IMR-90 (cell line): ENCODE measurements around the gene GIT1. TPM values are rescaled to one million over a fixed set of nuclear protein-coding genes. Genes with fewer than 3 reads are reported as not detected.

Source experiments
- ATAC-seq: fragments of 200-7000 bp; cut with Tn5 transposase; 2 replicates; pipeline ENCODE4 v1.9.1; 2020; ENCODE audit warnings: low read depth, mild to moderate bottlenecking, moderate library complexity
- BruUV-seq: library from RNA; stranded (reverse); fragments of 400-500 nt; replicated peaks from 2 replicates; lab custom pipeline; 2021; lab: Mats Ljungman, UMichigan
- CTCF ChIA-PET: fragments of 300-600 bp; formaldehyde crosslinking; extraction: SDS; loops from one replicate; lab custom pipeline; 2021; ENCODE audit warnings: antibody characterized with exemption; lab: Yijun Ruan, JAX
- POLR2A ChIA-PET: fragments of 300-600 bp; sonication (Branson Sonifier 250); formaldehyde crosslinking; loops from one replicate; lab custom pipeline; 2022; ENCODE audit warnings: antibody characterized with exemption; ENCODE audit not compliant: unreplicated experiment; lab: Charles Lee
- DNase-seq: peaks from one replicate; pipeline ENCODE4 v3.0.0; 2013
- H2AFZ ChIP-seq: replicated peaks from 2 replicates; pipeline ENCODE3; 2013; ENCODE audit warnings: low read length, mild to moderate bottlenecking; ENCODE audit not compliant: poor library complexity
- H2AK5ac ChIP-seq: 2 replicates; pipeline ENCODE4 v1.6.1; 2013; ENCODE audit warnings: low read depth, low read length, inconsistent platforms
- H2AK9ac ChIP-seq: replicated peaks from 2 replicates; pipeline ENCODE3; 2013; ENCODE audit warnings: mild to moderate bottlenecking, low read depth, low read length, moderate library complexity; ENCODE audit not compliant: poor library complexity
- H2BK120ac ChIP-seq: 2 replicates; pipeline ENCODE4 v1.6.1; 2013; ENCODE audit warnings: low read depth, low read length, inconsistent platforms
- H2BK15ac ChIP-seq: 3 replicates; pipeline ENCODE4 v1.6.1; 2013; ENCODE audit warnings: low read depth, low read length, inconsistent platforms
- H2BK20ac ChIP-seq: 2 replicates; pipeline ENCODE4 v1.6.1; 2013; ENCODE audit warnings: low read depth, mild to moderate bottlenecking, inconsistent platforms, low read length, moderate library complexity
- H2BK5ac ChIP-seq: 2 replicates; pipeline ENCODE4 v1.6.1; 2013; ENCODE audit warnings: mild to moderate bottlenecking, low read depth, low read length, inconsistent platforms; ENCODE audit not compliant: poor library complexity, severe bottlenecking
- H3K14ac ChIP-seq: replicated peaks from 2 replicates; pipeline ENCODE4 v1.6.1; 2013; ENCODE audit warnings: low read depth, low read length, inconsistent platforms
- H3K18ac ChIP-seq: 2 replicates; pipeline ENCODE4 v1.6.1; 2013; ENCODE audit warnings: low read depth, low read length, control low read depth
- H3K23ac ChIP-seq: 2 replicates; pipeline ENCODE4 v1.6.1; 2013; ENCODE audit warnings: low read depth, low read length, inconsistent platforms
- H3K27ac ChIP-seq: 2 replicates; pipeline ENCODE4 v1.5.1; 2013; ENCODE audit warnings: mild to moderate bottlenecking, control low read depth, low read length; ENCODE audit not compliant: insufficient read depth
- H3K27me3 ChIP-seq: 2 replicates; pipeline ENCODE4 v1.6.1; 2013; ENCODE audit warnings: low read length; ENCODE audit not compliant: control insufficient read depth, insufficient read depth
- H3K36me3 ChIP-seq: 2 replicates; pipeline ENCODE4 v1.6.1; 2013; ENCODE audit warnings: low read length, mixed read lengths; ENCODE audit not compliant: control insufficient read depth, insufficient read depth
- H3K4ac ChIP-seq: 2 replicates; pipeline ENCODE4 v1.6.1; 2013; ENCODE audit warnings: low read depth, low read length, inconsistent platforms
- H3K4me1 ChIP-seq: 2 replicates; pipeline ENCODE4 v1.6.1; 2013; ENCODE audit warnings: low read length, mixed read lengths; ENCODE audit not compliant: control insufficient read depth, insufficient read depth
- H3K4me2 ChIP-seq: 2 replicates; pipeline ENCODE4 v1.6.1; 2013; ENCODE audit warnings: low read depth, mild to moderate bottlenecking, control low read depth, low read length, moderate library complexity
- H3K4me3 ChIP-seq: 2 replicates; pipeline ENCODE4 v1.5.1; 2013; ENCODE audit warnings: low read depth, mild to moderate bottlenecking, control low read depth, low read length, moderate library complexity; ENCODE audit not compliant: insufficient read depth
- H3K56ac ChIP-seq: 2 replicates; pipeline ENCODE4 v1.6.1; 2013; ENCODE audit warnings: low read length, inconsistent platforms; ENCODE audit not compliant: insufficient read depth; ENCODE audit errors: extremely low read depth
- H3K79me1 ChIP-seq, 2 experiments: 2 replicates each; pipeline ENCODE4 v1.6.1; 2013; ENCODE audit warnings: low read length in 2 of 2, inconsistent platforms in 1 of 2, low read depth in 1 of 2
- H3K9ac ChIP-seq: 2 replicates; pipeline ENCODE4 v1.6.1; 2013; ENCODE audit warnings: low read depth, low read length, control low read depth
- H3K9me1 ChIP-seq: 2 replicates; pipeline ENCODE4 v1.6.1; 2013; ENCODE audit warnings: low read length, inconsistent platforms; ENCODE audit not compliant: insufficient read depth
- H3K9me3 ChIP-seq: 2 replicates; pipeline ENCODE4 v1.6.1; 2013; ENCODE audit warnings: low read length; ENCODE audit not compliant: control insufficient read depth, insufficient read depth
- H4K20me1 ChIP-seq: 2 replicates; pipeline ENCODE4 v1.6.1; 2013; ENCODE audit warnings: low read length, inconsistent platforms; ENCODE audit not compliant: insufficient read depth
- H4K5ac ChIP-seq: 2 replicates; pipeline ENCODE4 v1.6.1; 2013; ENCODE audit warnings: mild to moderate bottlenecking, low read depth, low read length, control low read depth
- H4K8ac ChIP-seq, 2 experiments: 2 replicates each; pipeline ENCODE4 v1.6.1; 2013; ENCODE audit warnings: low read depth in 2 of 2, low read length in 2 of 2, control low read depth in 1 of 2, inconsistent platforms in 1 of 2
- H4K91ac ChIP-seq: 2 replicates; pipeline ENCODE4 v1.6.1; 2013; ENCODE audit warnings: low read depth, low read length, inconsistent platforms; ENCODE audit not compliant: insufficient read depth
- BHLHE40 ChIP-seq: fragments of 150-350 bp; IDR thresholded peaks from 2 replicates; pipeline ENCODE4 v1.6.1; 2016; ENCODE audit warnings: mild to moderate bottlenecking, low read depth, low read length
- CEBPB ChIP-seq: IDR thresholded peaks from 2 replicates; pipeline ENCODE4 v1.6.1; 2012; ENCODE audit warnings: low read depth, low read length, improper control_type of control experiment
- CHD1 ChIP-seq: IDR thresholded peaks from 2 replicates; pipeline ENCODE4 v1.6.1; 2012; ENCODE audit warnings: low read depth, low read length, improper control_type of control experiment
- CTCF ChIP-seq: conservative IDR thresholded peaks from 2 replicates; pipeline ENCODE4 v1.5.1; 2012; ENCODE audit warnings: mild to moderate bottlenecking, low read depth, low read length, improper control_type of control experiment
- ELK1 ChIP-seq: fragments of 150-350 bp; IDR thresholded peaks from 2 replicates; pipeline ENCODE4 v1.6.1; 2016; ENCODE audit warnings: low read depth, mild to moderate bottlenecking, low read length, moderate library complexity, borderline replicate concordance
- FOS ChIP-seq: fragments of 150-350 bp; IDR thresholded peaks from 2 replicates; pipeline ENCODE4 v1.6.1; 2016; ENCODE audit warnings: low read depth, low read length
- MAFK ChIP-seq: IDR thresholded peaks from 2 replicates; pipeline ENCODE4 v1.6.1; 2012; ENCODE audit warnings: low read depth, low read length, improper control_type of control experiment
- MAZ ChIP-seq: IDR thresholded peaks from 2 replicates; pipeline ENCODE4 v1.6.1; 2012; ENCODE audit warnings: low read depth, mild to moderate bottlenecking, low read length, improper control_type of control experiment, moderate library complexity, borderline replicate concordance
- MXI1 ChIP-seq: IDR thresholded peaks from 2 replicates; pipeline ENCODE4 v1.6.1; 2012; ENCODE audit warnings: low read depth, mild to moderate bottlenecking, low read length, moderate library complexity, borderline replicate concordance
- NFE2L2 ChIP-seq: fragments of 150-350 bp; IDR thresholded peaks from 2 replicates; pipeline ENCODE4 v1.6.1; 2016; ENCODE audit warnings: low read depth, mild to moderate bottlenecking, low read length
- POLR2A ChIP-seq: IDR thresholded peaks from 2 replicates; pipeline ENCODE4 v1.6.1; 2012; ENCODE audit warnings: mild to moderate bottlenecking, low read depth, low read length
- RAD21 ChIP-seq: IDR thresholded peaks from 2 replicates; pipeline ENCODE4 v1.6.1; 2012; ENCODE audit warnings: low read length, improper control_type of control experiment
- RCOR1 ChIP-seq: IDR thresholded peaks from 2 replicates; pipeline ENCODE4 v1.6.1; 2012; ENCODE audit warnings: mild to moderate bottlenecking, low read length, improper control_type of control experiment; ENCODE audit not compliant: insufficient replicate concordance
- RFX5 ChIP-seq: IDR thresholded peaks from 2 replicates; pipeline ENCODE4 v1.8.0; 2012; ENCODE audit warnings: low read depth, mild to moderate bottlenecking, low read length, moderate library complexity
- SMC3 ChIP-seq: fragments of 150-350 bp; IDR thresholded peaks from 2 replicates; pipeline ENCODE4 v1.6.1; 2016; ENCODE audit warnings: low read depth, mild to moderate bottlenecking, antibody characterized with exemption, low read length, moderate library complexity
- WGBS, 2 experiments: methylation state at CpG; one replicate each; pipeline versions ENCODE4 v1.1.5 to v1.1.7; 2013; ENCODE audit warnings: missing lambda C conversion rate in 2 of 2; ENCODE audit not compliant: insufficient read length in 1 of 2; ENCODE audit errors: extremely low coverage in 2 of 2; 5-methylcytosine and 5-hydroxymethylcytosine counted together
- dilution Hi-C: fragments of 300-500 bp; cut with HindIII; formaldehyde crosslinking; loops from one replicate; pipeline ENCODE4 v1.14.3; 2018; ENCODE audit warnings: low sequenced_read_pairs; ENCODE audit not compliant: unreplicated experiment
- in situ Hi-C: fragments of 300-500 bp; cut with MboI; formaldehyde crosslinking; loops from 3 replicates; pipeline ENCODE4 v1.14.3; 2019; ENCODE audit warnings: low sequenced_read_pairs, inconsistent platforms, mixed read lengths
- intact Hi-C: fragments of 100-400 bp; cut with micrococcal nuclease; formaldehyde crosslinking; loops from 2 replicates; pipeline ENCODE4 v1.10.0; 2022
- polyA plus RNA-seq, 3 experiments: library from polyadenylated mRNA; depleted of rRNA; stranded (reverse); fragments of >200 nt; gene quantifications; 2 replicates each; pipeline ENCODE4 v1.2.3, GENCODE V29; 2012; ENCODE audit warnings: low replicate concordance in 1 of 3
- total RNA-seq: library from RNA; depleted of rRNA; stranded (reverse); fragments of >200 nt; gene quantifications from 2 replicates; pipeline ENCODE4 v1.2.3, GENCODE V29; 2012
- TF ChIP-seq, protein P1 (sequence below): fragments of 150-350 bp; IDR thresholded peaks from 2 replicates; pipeline ENCODE4 v1.6.1; 2017; ENCODE audit warnings: mild to moderate bottlenecking, antibody characterized with exemption, low read length, low read depth

GIT1 gene
- total and polyA plus RNA-seq, 2 of the 4 experiments (the other 2 are of a cell fraction): 14.2 to 34.2 TPM

DNA sequence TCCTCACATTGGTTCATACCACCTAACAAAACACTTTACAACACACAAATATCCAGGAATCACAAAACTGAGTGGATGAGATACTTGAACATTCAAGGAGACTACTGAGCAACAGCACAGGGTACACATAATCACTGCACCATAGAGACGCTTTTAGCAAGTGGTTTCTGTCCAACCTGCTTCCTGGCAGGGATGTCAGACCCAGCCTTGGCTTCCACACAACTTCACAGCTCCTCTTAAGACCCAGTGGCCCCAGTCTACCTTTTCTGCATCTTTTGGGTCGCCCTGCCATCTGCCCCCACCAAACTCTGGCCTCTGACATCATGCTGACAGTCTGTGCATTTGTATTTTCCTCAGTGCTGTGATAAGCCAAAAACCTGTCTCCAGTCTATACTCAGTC, 39.2 kb upstream of the GIT1 start:
- Histone ChIP-seq H2AK5ac (no peak overlapping the region), H4K91ac (no peak overlapping the region), H3K27ac (no peak overlapping the region), H2BK5ac (no peak overlapping the region), H3K27me3 (no peaks in the 10 kb centered on the region), H3K9me3 (no peaks in the 10 kb centered on the region), H2BK15ac (no peak overlapping the region), H3K14ac (no peak overlapping the region), H2BK120ac (no peak overlapping the region), H3K56ac (no peak overlapping the region), H3K23ac (no peak overlapping the region), H3K18ac (no peak overlapping the region), H2AFZ (no peak overlapping the region), H3K4me3 (no peak overlapping the region), H3K36me3 (peaks cover 29% of the 10 kb centered on the region), H3K4me1 (no peaks in the 10 kb centered on the region), H3K4me2 (no peak overlapping the region), H4K8ac (no peak overlapping the region), H4K5ac (no peak overlapping the region), H3K79me1 (no peaks in the 10 kb centered on the region; a peak in 1 of 4 replicates), H4K20me1 (no peaks in the 10 kb centered on the region), H3K9ac (no peak overlapping the region), H3K9me1 (peaks cover 2% of the 10 kb centered on the region), H2BK20ac (no peak overlapping the region), H3K4ac (no peak overlapping the region), H2AK9ac (no peak overlapping the region)
- WGBS, 2 experiments: 100% methylated on average over 1 of the region's 2 CpGs; no CpG with 5 or more reads in 1 of the 2 experiments
- no TSS peak for BruUV-seq
- in situ Hi-C loops (no loop called here), dilution Hi-C loops (no loop called here), intact Hi-C loops (no loop called here)
- ATAC-seq: no peak
- TF ChIP-seq, protein P1, sequence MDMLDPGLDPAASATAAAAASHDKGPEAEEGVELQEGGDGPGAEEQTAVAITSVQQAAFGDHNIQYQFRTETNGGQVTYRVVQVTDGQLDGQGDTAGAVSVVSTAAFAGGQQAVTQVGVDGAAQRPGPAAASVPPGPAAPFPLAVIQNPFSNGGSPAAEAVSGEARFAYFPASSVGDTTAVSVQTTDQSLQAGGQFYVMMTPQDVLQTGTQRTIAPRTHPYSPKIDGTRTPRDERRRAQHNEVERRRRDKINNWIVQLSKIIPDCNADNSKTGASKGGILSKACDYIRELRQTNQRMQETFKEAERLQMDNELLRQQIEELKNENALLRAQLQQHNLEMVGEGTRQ: no peak
- TF ChIP-seq RCOR1 (no peak), MAZ (no peak), CTCF (no peak), RFX5 (no peak), MXI1 (no peak), RAD21 (no peak), ELK1 (no peak), POLR2A (no peak), BHLHE40 (no peak), FOS (no peak), CHD1 (no peak), MAFK (no peak), NFE2L2 (no peak), SMC3 (no peak), CEBPB (no peak)
- ChIA-PET CTCF (no interaction called here), POLR2A (no interaction called here)
- DNase-seq: no peak
